Measurements from ENCODE around the gene MYO1G. TPM values are rescaled to one million over a fixed set of nuclear protein-coding genes. Genes with fewer than 3 reads are reported as not detected.

The MYO1G gene
- polyA plus RNA-seq, 1 of the 3 experiments (the other 2 are of a cell fraction) = 0.05 TPM

GRCh38 chr7:44963364-44964290, 15.2 kb downstream of the MYO1G start:
- TF ChIP-seq GABPA (IDR thresholded peaks at IDR 0.05; ENCODE audit: low read depth) = no peak
- TF ChIP-seq USF1 (IDR thresholded peaks at IDR 0.05; ENCODE audit: borderline replicate concordance, low read depth) = no peak

GRCh38 chr7:44962483-44963251, 16.1 kb downstream of the MYO1G start:
- Histone ChIP-seq H3K9me3 (no peaks in the 10 kb centered on the region), H3F3A (replicated peaks; ENCODE audit: insufficient read depth) (no peaks in the 10 kb centered on the region), H3K27me3 (ENCODE audit: insufficient read depth) (no peaks in the 10 kb centered on the region), H3K4me2 (no peak overlapping the region), H3K4me3 (ENCODE audit: low read depth in 2 of 2, low read length in 1 of 2) (no peak overlapping the region), H3K79me2 (ENCODE audit: insufficient read depth) (no peaks in the 10 kb centered on the region), H3K9ac (no peak overlapping the region), H3K4me1 (ENCODE audit: control insufficient read depth in 1 of 2, insufficient read depth in 2 of 2, low read depth in 1 of 2, low read length in 1 of 2) (no peaks in the 10 kb centered on the region), H3K36me3 (replicated peaks in 1 of 2; ENCODE audit: control insufficient read depth in 1 of 2, insufficient read depth in 2 of 2, low read length in 1 of 2) (no peaks in the 10 kb centered on the region), H4K20me1 (ENCODE audit: insufficient read depth) (no peaks in the 10 kb centered on the region), H3K9me2 (no peaks in the 10 kb centered on the region), H2AFZ (ENCODE audit: low read depth) (no peak overlapping the region), H3K27ac (ENCODE audit: low read depth in 2 of 2, low read length in 1 of 2) (no peak overlapping the region)
- ChIA-PET CTCF (interaction anchor here (1.0 to 2.1 kb wide), 2 partner anchors 14 to 105 kb away, joined by 3 to 5 read pairs; no protein-coding TSS in a partner anchor), POLR2A (no interaction called here)
- WGBS (ENCODE audit: low lambda C conversion rate) = 87% methylated on average over 73 of the region's 76 CpGs
- TF ChIP-seq TAF1 (IDR thresholded peaks at IDR 0.05; ENCODE audit: borderline replicate concordance, low read depth, low read length) (no peak), USF1 (IDR thresholded peaks at IDR 0.05; ENCODE audit: borderline replicate concordance, low read depth) (no peak), ZBTB33 (IDR thresholded peaks at IDR 0.05; ENCODE audit: borderline replicate concordance, low read depth) (no peak)
- DNase-seq = peak; percentile 45

More at GRCh38 chr7:44963364-44964290, 15.2 kb downstream of the MYO1G start:
- no peaks in the 10 kb centered on the region for H3F3A ChIP-seq (replicated peaks; ENCODE audit: insufficient read depth)
- no peak overlapping the region for H3K4me3 ChIP-seq (ENCODE audit: low read depth in 2 of 2, low read length in 1 of 2)
- H3K9me3 ChIP-seq = no peaks in the 10 kb centered on the region
- peak; percentile 36 for DNase-seq
- ChIA-PET POLR2A (no interaction called here), CTCF (interaction anchor here (1.0 to 4.1 kb wide), 7 partner anchors 10 to 372 kb away, joined by 3 to 27 read pairs (median 5); no protein-coding TSS in a partner anchor)
- no peak overlapping the region for H3K27ac ChIP-seq (ENCODE audit: low read depth in 2 of 2, low read length in 1 of 2)
- no peaks in the 10 kb centered on the region for H3K79me2 ChIP-seq (ENCODE audit: insufficient read depth)
- H3K9ac ChIP-seq = no peak overlapping the region
- no peak overlapping the region for H3K4me2 ChIP-seq
- H3K36me3 ChIP-seq (replicated peaks in 1 of 2; ENCODE audit: control insufficient read depth in 1 of 2, insufficient read depth in 2 of 2, low read length in 1 of 2) = no peaks in the 10 kb centered on the region
- 79% methylated on average over 19 of the region's 24 CpGs for WGBS (ENCODE audit: low lambda C conversion rate)
- H3K27me3 ChIP-seq (ENCODE audit: insufficient read depth) = no peaks in the 10 kb centered on the region
- no peaks in the 10 kb centered on the region for H3K4me1 ChIP-seq (ENCODE audit: control insufficient read depth in 1 of 2, insufficient read depth in 2 of 2, low read depth in 1 of 2, low read length in 1 of 2)
- no peaks in the 10 kb centered on the region for H3K9me2 ChIP-seq
- H4K20me1 ChIP-seq (ENCODE audit: insufficient read depth) = no peaks in the 10 kb centered on the region
- no peak overlapping the region for H2AFZ ChIP-seq (ENCODE audit: low read depth)
